GM12874 (cell line): ENCODE measurements around the gene CRAMP1.

Source experiments
- CTCF ChIP-seq: IDR thresholded peaks from 2 replicates; pipeline ENCODE4 v1.5.1; 2011; ENCODE audit warnings: low read depth, mild to moderate bottlenecking, control low read depth, low read length, moderate library complexity; ENCODE audit not compliant: insufficient read depth

Gene CRAMP1

GRCh38 chr16:1642753-1643152 lies 30.6 kb downstream of the CRAMP1 start:
- no peak for TF ChIP-seq CTCF

GRCh38 chr16:1643521-1643920 lies 31.4 kb downstream of the CRAMP1 start:
- no peak for TF ChIP-seq CTCF

GRCh38 chr16:1645914-1646525 lies 33.9 kb downstream of the CRAMP1 start:
- no peak for TF ChIP-seq CTCF

GRCh38 chr16:1647856-1648255 lies 35.7 kb downstream of the CRAMP1 start:
- no peak for TF ChIP-seq CTCF

DNA sequence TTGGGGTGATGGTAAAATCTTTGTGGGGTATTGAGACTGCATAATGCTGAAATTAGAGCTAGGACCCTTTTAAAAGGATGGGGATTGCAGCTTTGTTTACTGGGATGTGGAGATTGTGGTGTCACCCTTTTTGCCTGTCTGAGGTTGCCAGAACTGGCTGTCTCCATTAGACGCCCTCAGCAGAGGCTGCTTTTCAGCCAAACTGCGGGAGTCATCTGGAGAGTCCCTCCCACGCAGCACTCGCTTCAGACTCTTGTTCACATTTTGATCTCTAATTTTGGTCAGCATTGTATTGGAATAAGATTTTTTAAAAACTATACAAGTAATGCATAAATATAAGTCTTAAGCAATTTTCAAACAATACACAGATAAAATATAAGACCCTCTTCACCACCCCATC lies 38.0 kb downstream of the CRAMP1 start:
- no peak for TF ChIP-seq CTCF

- TF ChIP-seq CTCF, result no peak
Measured at GRCh38 chr16:1651094-1651973, 39.2 kb downstream of the CRAMP1 start.

GRCh38 chr16:1651974-1652312 lies 39.8 kb downstream of the CRAMP1 start:
- TF ChIP-seq CTCF, result no peak
